OCI-LY3 (cell line): ENCODE data around the gene EPHA6.

ENCODE experiments used
- H2AFZ ChIP-seq: fragments of 200-600, 300-600 bp; shearing (Covaris generic); 2 replicates; pipeline ENCODE4 v1.6.0; 2014; ENCODE audit warnings: antibody characterized with exemption, low read depth, low read length
- H3K27ac ChIP-seq: fragments of 200-600, 300-600 bp; sonication (generic); 2 replicates; pipeline ENCODE4 v1.5.1; 2014; ENCODE audit warnings: mild to moderate bottlenecking, low read length, moderate library complexity, mixed read lengths
- H3K27me3 ChIP-seq: fragments of 200-600, 300-600 bp; sonication (generic); 2 replicates; pipeline ENCODE4 v1.6.1; 2014; ENCODE audit warnings: low read depth, low read length, mixed read lengths
- H3K36me3 ChIP-seq: fragments of 200-600, 300-600 bp; sonication (generic); replicated peaks from 2 replicates; pipeline ENCODE3; 2014; ENCODE audit warnings: low read depth, low read length, mixed read lengths
- H3K4me1 ChIP-seq: fragments of 300-600, 200-600 bp; sonication (generic); 2 replicates; pipeline ENCODE4 v1.6.1; 2014; ENCODE audit warnings: low read length, mixed read lengths
- H3K4me2 ChIP-seq: fragments of 200-600, 300-600 bp; sonication (generic); 2 replicates; pipeline ENCODE4 v1.6.1; 2014; ENCODE audit warnings: low read length, mixed read lengths
- H3K4me3 ChIP-seq: fragments of 300-600, 200-600 bp; sonication (generic); 2 replicates; pipeline ENCODE4 v1.5.1; 2014; ENCODE audit warnings: antibody characterized with exemption, mild to moderate bottlenecking, low read length, moderate library complexity
- H3K79me2 ChIP-seq: fragments of 300-600, 200-600 bp; shearing (Covaris generic); 2 replicates; pipeline ENCODE4 v1.6.1; 2014; ENCODE audit warnings: mild to moderate bottlenecking, low read length, mixed read lengths
- H3K9ac ChIP-seq: fragments of 300-600, 200-600 bp; shearing (Covaris generic); 2 replicates; pipeline ENCODE4 v1.6.0; 2014; ENCODE audit warnings: mild to moderate bottlenecking, low read length, moderate library complexity
- H3K9me3 ChIP-seq: fragments of 200-600, 300-600 bp; shearing (Covaris generic); 2 replicates; pipeline ENCODE4 v1.6.1; 2014; ENCODE audit warnings: low read length, mixed read lengths; ENCODE audit not compliant: insufficient read depth
- H4K20me1 ChIP-seq: fragments of 200-600, 300-600 bp; sonication (generic); 2 replicates; pipeline ENCODE4 v1.6.1; 2016; ENCODE audit warnings: low read length, mixed read lengths; ENCODE audit not compliant: insufficient read depth
- EZH2phosphoT487 ChIP-seq: fragments of 200-600 bp; shearing (Covaris generic); IDR thresholded peaks from 2 replicates; pipeline ENCODE4 v1.6.1; 2018; ENCODE audit warnings: antibody characterized with exemption, mixed run types, low read depth
- TF ChIP-seq, protein P1 (sequence below): fragments of 200-600, 300-600 bp; sonication (generic); IDR thresholded peaks from 2 replicates; pipeline ENCODE4 v1.5.1; 2014; ENCODE audit warnings: antibody characterized with exemption, low read length, low read depth

EPHA6 gene

DNA sequence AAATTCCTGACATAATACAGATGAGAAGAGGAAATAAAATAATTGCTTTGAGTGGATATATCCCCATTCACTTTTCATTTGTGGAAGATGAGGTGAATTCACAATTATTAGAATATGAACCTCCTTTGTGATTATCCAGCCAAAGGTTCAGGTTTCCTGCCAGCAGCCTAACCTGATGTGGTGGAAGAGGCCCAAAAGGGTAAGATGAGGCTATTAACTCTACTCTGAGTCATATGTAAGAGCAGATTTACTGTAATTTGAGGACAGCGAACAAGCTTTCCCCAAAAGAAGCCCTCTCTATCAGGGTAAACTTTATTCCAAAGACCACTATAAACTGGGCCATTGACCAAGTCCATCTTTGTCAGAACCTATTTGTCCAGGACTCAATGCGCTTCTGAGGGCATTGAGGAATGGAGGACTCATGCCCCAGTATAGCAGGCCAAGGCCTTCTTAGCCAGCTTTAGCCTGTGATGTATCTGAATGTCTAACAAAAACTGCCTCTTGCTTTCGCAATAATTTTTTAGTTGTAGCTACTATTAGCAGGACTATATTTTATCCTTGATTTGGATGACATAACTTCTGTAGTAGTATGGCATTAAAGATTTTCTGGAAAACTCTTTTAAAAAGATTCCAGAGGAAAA lies 859.1 kb downstream of the EPHA6 start:
- H3K9ac ChIP-seq = no peak overlapping the region
- no peaks in the 10 kb centered on the region for H4K20me1 ChIP-seq
- H3K4me3 ChIP-seq = no peak overlapping the region
- H3K79me2 ChIP-seq = no peaks in the 10 kb centered on the region
- H3K4me2 ChIP-seq = no peak overlapping the region
- H3K27me3 ChIP-seq = no peaks in the 10 kb centered on the region
- H3K27ac ChIP-seq = no peak overlapping the region
- no peaks in the 10 kb centered on the region for H3K36me3 ChIP-seq
- H3K4me1 ChIP-seq = no peaks in the 10 kb centered on the region
- H2AFZ ChIP-seq = no peak overlapping the region
- TF ChIP-seq, protein P1, sequence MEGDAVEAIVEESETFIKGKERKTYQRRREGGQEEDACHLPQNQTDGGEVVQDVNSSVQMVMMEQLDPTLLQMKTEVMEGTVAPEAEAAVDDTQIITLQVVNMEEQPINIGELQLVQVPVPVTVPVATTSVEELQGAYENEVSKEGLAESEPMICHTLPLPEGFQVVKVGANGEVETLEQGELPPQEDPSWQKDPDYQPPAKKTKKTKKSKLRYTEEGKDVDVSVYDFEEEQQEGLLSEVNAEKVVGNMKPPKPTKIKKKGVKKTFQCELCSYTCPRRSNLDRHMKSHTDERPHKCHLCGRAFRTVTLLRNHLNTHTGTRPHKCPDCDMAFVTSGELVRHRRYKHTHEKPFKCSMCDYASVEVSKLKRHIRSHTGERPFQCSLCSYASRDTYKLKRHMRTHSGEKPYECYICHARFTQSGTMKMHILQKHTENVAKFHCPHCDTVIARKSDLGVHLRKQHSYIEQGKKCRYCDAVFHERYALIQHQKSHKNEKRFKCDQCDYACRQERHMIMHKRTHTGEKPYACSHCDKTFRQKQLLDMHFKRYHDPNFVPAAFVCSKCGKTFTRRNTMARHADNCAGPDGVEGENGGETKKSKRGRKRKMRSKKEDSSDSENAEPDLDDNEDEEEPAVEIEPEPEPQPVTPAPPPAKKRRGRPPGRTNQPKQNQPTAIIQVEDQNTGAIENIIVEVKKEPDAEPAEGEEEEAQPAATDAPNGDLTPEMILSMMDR = no peak
- no peak for TF ChIP-seq EZH2phosphoT487
- no peaks in the 10 kb centered on the region for H3K9me3 ChIP-seq

- no peaks in the 10 kb centered on the region for H3K9me3 ChIP-seq
- H3K4me3 ChIP-seq = no peak overlapping the region
- no peaks in the 10 kb centered on the region for H3K4me1 ChIP-seq
- H3K27ac ChIP-seq = no peak overlapping the region
- no peaks in the 10 kb centered on the region for H3K36me3 ChIP-seq
- no peak for TF ChIP-seq EZH2phosphoT487
- TF ChIP-seq, protein P1 = no peak
- no peaks in the 10 kb centered on the region for H3K27me3 ChIP-seq
- H3K79me2 ChIP-seq = no peaks in the 10 kb centered on the region
- H3K9ac ChIP-seq = no peak overlapping the region
- H3K4me2 ChIP-seq = no peak overlapping the region
- H2AFZ ChIP-seq = no peak overlapping the region
- no peaks in the 10 kb centered on the region for H4K20me1 ChIP-seq
Measured at GRCh38 chr3:97674461-97674860, 860.1 kb downstream of the EPHA6 start.

GRCh38 chr3:97680210-97680609 lies 865.8 kb downstream of the EPHA6 start:
- Histone ChIP-seq H3K9me3 (no peaks in the 10 kb centered on the region), H3K27ac (no peak overlapping the region), H2AFZ (no peak overlapping the region), H3K36me3 (no peaks in the 10 kb centered on the region), H3K9ac (no peak overlapping the region), H4K20me1 (no peaks in the 10 kb centered on the region), H3K79me2 (no peaks in the 10 kb centered on the region), H3K4me1 (peaks cover 8% of the 10 kb centered on the region), H3K4me2 (no peak overlapping the region), H3K27me3 (no peaks in the 10 kb centered on the region), H3K4me3 (no peak overlapping the region)
- TF ChIP-seq, protein P1 = no peak
- no peak for TF ChIP-seq EZH2phosphoT487

DNA sequence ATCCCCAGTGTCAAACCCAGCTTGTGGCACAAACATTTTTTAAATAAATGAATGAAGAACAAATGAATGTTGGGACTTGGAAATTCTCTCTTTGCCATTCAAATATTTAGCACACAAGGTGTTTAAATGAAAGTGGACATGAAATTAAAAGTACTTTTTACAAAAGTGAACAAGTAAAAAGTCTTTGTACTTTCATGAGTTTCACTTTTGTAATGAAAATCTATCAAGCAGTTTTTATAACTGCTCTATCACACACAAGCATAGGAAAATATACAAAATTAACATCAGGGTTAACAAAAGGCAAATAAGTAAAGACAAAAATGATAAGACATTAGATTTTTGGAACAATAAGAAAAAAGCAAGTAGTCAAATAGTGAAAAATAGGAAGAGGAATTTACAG lies 866.3 kb downstream of the EPHA6 start:
- H3K9ac ChIP-seq = no peak overlapping the region
- no peaks in the 10 kb centered on the region for H3K36me3 ChIP-seq
- H3K4me2 ChIP-seq = no peak overlapping the region
- H3K9me3 ChIP-seq = no peaks in the 10 kb centered on the region
- H3K4me3 ChIP-seq = no peak overlapping the region
- TF ChIP-seq, protein P1 = no peak
- no peak for TF ChIP-seq EZH2phosphoT487
- H3K79me2 ChIP-seq = no peaks in the 10 kb centered on the region
- H3K4me1 ChIP-seq = peaks cover 8% of the 10 kb centered on the region
- H3K27ac ChIP-seq = no peak overlapping the region
- no peak overlapping the region for H2AFZ ChIP-seq
- H4K20me1 ChIP-seq = no peaks in the 10 kb centered on the region
- H3K27me3 ChIP-seq = no peaks in the 10 kb centered on the region
